RPMI8226 (cell line): Measurements from ENCODE around the gene ERC1.
"Not testable (repeated sequence)": the region's sequence is repeated elsewhere in the genome, so short reads cannot be mapped to it uniquely, and the experiment has no call there.

Experiments used
- DNase-seq: peaks from one replicate; pipeline ENCODE4 v3.0.0-alpha.2; 2015

ERC1 gene

DNA sequence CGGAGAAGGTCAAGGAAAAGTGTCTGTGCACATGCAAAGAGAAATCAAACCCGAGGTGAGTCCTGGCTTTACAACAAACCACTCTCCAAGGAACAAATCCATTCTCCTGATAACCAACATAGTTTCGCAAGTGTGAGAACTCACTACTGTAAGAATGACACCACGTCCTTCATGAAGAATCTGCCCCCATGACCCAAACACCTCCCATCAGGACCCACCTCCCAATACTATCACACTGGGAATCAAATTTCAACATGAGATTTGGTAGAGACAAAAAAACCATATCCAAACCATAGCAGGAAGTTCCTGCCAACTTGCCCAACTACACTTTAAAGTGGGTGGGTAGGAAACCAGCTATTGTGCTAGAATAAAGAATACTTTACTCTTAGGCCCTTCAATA is 2.4 kb upstream of the ERC1 start:
- no peak for DNase-seq

DNA sequence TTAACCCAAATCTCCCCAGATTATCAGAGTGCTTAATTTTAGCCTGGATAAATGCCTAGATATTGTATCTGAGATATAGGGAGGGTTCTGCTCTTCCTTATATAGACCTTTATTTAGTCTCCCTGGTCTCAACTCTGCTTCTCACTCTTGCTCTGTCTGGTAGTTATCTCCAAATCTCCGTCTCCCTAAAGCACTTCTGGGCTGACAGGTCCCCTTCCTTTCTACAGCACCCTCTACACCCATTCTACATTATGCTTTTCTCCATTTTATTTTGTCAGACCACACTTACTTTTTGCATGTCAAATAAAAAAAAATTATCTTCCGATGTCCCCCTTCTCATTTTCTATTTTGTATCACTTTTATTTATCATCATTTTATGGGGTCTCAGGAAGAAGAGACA is 2.0 kb upstream of the ERC1 start:
- no peak for DNase-seq

DNA sequence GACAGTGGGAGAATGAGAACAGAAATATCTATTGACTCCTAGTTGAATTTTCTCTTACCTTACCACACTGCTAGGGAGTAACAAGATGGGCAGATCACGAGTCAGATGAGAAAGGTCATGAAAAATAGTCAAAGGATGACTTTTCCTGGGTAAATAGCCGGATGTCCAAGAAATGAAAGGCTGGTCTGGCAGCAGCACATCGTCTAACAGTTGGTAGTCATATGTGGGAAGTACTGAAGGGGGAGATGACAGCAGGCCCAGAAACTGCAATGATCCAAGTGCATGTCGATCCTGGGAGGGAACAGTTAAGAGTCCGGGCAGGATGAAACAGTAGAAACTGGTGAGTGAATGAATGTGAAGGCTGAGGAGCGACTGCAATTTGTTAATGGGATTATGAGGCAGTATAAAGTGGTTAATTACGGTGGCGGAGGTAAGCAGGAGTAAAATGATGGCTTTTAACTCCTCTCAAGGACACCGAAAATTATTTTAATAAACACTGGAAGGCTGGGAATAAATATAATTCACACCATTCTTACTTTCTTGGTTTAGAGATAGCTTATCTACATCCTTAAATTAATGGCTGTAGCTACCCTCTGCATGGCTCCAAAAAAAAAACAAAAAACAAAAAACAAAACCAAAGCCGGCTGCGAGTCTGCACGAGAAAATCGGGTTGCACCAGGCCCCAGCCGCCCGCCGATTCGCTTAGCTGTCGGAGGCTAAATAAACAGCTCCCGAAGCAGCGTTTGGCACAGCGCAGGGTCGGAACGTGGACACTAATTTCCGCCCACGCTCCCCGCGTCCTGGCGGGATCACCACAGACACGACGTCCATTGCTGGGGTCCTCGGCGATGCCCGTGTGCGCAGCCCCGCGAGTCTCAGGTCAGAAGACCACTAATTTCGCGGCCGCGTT is 1.0 kb upstream of the ERC1 start:
- peak; percentile 70 for DNase-seq

DNA sequence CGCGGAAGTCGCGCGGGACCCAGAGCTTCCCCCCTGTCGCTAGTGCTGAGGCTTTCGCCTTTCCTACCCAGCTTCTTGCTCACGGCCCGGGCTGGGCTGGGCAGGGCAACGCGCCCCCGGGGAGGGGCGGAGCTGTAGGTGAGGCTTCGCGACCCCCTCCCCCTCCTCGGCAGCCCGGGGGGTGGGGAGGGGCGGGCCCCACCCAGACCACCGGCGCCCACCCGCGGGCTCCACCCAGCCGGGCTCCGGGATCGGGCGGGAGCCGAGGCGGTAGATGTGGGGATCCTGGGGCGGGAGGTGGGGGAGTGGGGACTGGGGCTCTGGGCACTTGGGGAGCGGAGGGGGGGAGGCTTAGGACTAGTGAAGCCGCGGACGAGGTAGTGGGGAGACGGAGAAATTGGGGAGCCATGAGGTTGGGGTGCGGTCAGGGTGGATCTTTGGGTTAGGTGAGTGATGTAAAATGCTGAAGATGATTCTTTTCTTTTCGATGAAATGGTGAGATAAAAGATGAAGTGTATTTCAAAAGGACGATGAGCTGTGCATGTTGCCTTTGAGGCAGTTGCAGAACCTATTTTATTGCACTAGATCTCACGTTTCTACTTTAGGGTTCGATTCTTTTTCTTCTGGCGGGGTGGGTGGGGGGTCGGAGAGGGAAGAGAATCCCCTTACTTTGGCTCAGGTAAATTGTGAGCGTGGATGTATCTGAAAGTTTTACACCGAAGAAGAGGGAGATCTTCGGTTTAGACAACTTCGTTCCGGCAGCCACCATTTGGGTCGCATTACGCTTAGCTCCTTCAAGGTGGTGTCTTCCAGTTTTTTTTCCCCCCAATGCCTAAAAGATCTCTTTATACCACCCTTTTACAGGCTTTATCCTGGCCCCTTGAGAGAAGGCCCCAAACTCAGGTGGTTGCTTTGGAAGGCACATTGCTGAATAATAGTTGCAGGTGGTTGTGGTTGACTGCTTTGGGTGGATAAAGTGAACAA is 619 bp downstream of the ERC1 start:
- no peak for DNase-seq

DNA sequence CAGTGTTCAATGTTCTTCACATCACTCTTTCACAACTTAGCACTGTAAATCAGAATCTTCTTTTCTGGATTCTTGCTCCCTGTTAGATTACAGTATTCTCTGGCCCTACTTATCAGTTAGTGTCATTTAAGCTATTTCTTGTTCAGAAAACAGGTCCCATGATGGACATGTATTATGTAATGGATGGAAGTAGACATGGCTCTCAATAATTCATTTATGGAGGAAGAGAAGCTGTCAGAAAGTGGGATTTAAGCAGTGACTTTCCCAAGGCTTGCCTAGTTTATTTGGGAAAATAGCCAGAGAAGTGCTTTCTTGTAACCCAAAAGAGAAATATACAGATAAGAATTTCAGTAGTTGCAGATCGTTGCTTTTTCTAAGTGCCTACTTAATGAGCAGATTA is 1.6 kb downstream of the ERC1 start:
- no peak for DNase-seq

DNA sequence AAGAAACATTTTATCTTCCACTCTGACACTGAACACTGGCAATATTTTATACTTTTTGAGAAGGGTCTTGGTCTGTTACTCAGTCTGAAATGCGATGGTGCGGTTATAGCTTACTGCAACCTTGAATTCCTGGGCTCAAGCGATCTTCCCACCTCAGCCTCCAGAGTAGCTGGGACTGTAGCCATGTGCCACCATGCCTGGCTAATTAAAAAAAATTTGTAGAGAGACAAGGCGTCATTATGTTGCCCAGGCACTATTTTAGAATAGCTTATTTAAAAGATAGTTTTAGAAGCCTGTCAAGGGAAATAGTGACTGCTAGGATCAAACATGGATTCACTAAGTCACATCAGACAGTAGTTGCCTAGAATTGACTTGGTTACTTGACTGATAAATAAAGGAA is 5.9 kb downstream of the ERC1 start:
- DNase-seq = no peak

DNA sequence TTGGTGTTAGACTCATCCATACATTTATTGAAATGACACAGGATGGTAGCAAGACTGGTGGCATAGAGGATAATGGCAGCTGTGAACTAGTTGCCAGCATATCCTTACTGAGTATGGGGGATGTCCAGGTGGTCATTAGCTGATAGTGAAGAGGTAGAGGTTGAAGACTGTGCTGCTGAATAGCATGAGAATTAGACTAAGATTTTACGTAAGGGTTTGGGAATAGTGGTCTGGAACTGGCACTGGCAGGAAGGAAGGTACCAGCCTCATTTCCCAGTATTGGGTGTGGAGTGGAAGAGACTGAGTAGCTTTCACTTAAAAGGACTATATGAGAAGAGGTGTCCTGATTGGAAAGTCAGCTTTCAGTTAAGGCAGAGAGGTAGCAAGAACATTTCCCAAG is 6.5 kb downstream of the ERC1 start:
- no peak for DNase-seq

DNA sequence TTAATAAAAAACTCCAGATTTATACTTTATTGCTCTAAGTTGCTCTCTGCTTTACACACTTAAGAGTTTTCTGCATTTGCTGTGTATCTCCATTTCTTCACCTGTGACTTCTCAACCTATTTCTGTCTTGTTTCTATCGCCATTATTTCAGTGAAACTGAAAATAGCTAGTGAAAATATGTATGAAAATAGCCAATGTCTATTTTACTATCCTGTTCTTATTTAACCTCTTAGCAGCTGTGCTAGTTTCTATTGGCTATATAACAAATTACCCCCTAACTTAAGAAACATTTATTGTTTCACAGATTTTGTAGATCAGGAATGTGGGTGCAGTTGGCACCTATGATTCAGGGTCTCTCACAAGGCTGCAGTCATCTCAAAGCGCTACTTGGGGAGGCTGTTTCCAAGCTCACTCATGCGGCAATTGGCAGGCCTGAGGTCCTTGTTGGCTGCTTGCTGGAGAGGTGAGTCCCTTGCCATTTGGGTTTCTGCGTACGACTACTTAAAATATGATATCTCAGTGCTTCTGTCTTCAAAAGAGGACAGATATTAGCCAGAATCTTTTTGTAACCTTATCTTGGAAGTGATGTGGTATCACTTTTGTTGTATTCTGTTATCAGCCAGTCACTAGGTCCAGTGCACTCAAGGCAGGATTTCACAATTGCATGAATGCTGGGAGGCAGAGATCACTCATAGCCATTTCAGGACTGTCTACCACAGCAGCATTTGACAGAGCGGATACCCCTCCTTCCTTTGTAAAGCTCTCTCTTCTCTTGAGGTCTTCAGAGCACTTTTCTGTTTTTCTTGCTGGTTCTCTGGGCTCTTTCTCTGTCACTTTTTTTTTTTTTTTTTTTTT is 7.2 kb downstream of the ERC1 start:
- DNase-seq = no peak

DNA sequence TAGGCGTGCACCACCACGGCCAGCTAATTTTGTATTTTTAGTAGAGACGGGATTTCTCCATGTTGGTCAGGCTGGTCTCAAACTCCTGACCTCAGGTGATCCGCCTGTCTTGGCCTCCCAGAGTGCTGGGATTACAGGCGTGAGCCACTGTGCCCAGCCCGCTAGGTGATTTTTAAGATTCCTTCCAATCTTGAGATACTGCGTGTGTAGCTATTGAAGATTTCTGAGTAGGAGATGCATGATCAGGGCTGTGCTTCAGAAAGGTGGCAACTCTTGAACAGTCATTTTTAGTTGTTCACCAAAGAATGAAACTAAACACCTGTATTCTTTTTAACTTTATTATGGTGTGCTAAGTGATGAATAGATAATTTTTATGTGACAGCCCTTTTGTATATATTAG is 8.7 kb downstream of the ERC1 start:
- DNase-seq = not testable (repeated sequence)

DNA sequence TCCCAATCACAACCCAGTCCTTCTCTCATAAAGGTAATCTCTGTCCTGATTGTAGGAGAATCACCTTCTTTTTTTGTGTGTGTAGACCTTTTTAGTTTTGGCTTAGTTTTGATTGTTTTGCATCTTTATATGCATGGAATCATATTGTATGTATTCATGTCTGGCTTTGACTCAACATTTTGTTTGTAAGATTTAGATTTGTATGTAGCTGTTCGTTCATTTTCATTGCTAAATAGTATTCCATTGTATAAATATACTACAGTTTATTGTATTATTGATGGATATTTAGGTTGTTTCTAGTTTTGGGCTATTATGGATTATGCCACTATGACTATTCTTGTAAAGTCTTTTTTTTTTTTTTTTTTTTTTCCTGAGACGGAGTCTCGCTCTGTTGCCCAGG is 10.5 kb downstream of the ERC1 start:
- DNase-seq = no peak

DNA sequence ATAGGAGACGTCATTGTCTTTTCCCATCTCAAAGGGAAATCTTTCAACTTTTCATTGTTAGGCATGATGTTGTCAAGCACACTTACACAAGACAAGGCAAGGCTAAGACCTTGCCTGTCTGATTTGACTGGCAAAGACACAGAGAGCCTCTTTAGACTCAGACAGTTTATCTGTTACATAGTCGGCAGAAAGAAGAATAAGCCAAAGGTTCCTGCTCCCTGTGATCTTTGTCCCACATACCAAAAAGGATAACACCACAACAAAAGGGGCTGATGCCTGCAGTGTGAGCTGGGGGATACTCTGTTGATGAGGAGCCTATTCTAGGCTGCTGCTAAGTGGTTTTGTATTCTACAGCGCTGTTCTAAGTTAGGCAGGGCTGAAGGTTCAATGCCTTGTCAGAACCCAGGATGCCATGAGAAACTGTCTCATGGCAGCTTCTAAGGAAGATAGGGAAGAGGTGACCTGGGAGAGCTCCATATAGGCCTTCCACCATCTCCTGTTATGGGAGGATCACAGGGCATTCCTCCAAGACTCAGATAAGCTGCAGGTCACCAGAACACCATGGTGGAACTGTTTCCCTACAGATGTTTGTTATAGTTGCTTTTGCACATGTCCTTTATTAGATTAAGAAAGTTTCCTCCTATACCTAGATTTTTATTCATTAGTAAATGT is 12.7 kb downstream of the ERC1 start:
- DNase-seq = no peak

DNA sequence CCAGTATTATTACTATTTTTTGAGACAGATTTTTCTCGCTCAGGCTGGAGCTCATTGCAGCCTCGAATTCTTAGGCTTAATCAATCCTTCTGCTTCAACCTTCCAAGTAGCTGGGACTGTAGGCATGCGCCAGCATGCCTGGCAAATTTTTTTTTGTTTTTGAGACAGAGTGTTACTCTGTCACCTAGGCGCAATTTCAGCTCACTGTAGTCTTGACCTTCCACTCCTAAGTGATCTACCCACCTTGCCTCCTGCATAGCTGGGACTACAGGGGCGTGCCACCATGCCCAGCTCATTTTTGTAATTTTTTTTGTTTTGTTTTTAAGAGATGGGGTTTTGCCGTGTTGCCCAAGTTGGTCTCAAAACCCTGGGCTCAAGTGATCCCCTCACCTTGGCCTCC is 15.2 kb downstream of the ERC1 start:
- DNase-seq = no peak

DNA sequence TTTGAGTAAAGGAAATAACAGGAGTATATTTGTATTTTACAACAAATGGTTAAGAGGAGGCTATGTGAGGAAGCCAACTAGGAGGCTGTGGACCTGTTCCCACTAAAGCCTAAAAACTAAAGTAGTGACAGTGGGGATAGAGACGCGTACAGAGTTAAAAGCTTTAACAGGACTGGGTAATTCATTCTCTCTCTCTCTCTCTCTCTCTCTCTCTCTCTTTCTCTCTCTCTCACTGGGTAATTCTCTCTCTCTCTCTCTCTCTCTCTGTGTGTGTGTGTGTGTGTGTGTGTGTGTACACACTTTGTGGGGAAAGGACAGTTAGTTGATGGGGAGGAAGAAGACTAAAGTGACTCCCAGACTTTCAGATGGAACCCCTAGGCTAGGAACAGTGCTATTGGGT is 16.3 kb downstream of the ERC1 start:
- no peak for DNase-seq

DNA sequence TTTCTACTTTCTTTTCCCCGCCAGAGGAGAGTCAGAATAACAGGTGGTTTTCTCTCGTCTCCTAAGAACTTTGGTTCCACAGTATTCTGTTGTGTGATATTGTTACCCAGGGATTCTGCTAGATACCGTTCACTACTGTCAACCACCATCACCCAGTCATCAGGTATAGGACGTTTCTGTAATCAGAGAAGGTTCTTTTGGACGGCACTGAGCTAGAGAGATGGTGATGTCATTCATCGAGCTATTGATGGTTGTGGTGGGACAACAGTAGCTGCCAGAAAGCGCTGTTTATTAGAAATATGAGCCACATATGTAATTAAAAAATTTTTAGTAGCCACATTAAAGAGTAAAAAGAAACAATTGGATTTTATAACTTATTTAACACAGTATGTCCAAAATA is 17.0 kb downstream of the ERC1 start:
- DNase-seq = no peak

DNA sequence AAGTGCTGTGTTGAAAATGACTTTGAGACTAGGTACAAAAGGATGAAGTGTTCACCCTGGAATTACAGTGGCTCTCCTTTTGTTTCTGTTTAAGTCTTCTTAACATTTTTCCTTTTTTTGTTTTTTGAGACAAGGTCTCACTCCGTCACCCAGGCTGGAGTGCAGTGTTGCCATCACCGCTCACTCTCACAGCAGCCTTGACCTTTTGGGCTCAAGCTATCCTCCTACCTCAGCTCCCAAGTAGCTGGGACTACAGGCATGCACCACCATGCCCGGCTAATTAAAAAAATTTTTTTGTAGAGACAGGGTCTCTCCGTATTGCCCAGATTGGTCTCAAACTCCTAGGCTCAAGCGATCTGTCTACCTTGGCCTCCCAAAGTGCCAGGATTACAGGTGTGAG is 20.1 kb downstream of the ERC1 start:
- no peak for DNase-seq

DNA sequence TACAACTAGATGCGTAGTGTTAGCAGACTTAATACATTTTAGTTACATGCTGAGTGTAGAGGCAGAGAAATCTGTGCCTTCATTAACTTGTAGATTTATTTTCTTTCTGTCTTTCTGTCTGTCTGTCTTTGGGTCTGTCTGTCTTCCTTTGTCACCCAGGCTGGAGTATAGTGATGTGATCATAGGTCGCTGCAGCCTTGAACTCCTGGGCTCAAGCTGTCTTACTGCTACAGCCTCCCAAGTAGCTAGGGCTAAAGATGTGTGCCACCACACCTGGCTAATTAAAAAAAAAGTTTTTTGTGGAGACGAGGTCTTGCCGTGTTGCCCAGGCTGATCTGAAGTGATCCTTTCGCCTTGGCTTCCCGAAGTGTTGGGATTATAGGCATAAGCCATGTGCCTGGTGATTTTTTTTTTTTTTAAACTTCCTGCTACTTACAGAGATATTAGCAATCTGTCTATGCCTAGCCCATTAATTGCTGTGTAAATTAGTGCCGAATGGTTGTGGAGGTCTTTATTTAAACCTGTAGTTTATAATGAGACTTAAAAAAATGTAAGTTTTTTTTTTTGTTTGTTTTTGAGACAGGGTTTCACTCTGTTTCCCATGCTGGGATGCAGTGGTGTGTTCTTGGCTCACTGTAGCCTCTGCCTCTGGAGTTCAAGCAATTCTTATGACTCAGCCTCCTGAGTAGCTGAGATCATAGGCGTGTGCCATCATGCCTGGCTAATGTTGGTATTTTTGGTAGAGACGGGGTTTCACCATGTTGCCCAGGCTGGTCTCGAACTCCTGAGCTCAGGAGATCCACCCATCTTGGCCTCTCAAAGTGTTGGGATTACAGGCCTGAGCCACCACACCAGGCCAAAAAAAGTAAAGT is 22.8 kb downstream of the ERC1 start:
- DNase-seq = no peak

DNA sequence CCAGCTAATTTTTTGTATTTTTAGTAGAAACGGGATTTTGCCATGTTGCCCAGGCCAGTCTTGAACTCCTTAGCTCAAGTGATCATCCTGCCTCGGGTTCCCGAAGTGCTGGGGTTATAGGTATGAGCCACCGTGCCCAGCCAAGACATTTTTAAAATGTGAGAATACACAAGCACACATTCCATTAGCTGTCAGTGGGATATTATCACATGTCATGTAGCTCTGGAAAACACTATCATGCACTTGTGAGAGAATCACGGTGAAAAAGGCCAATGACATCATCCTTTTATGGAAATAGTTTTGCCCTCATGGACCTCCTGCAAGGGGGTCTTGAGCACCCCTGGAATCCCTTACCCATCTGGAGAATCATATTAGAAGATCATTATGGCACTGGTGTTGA is 28.3 kb downstream of the ERC1 start:
- no peak for DNase-seq

DNA sequence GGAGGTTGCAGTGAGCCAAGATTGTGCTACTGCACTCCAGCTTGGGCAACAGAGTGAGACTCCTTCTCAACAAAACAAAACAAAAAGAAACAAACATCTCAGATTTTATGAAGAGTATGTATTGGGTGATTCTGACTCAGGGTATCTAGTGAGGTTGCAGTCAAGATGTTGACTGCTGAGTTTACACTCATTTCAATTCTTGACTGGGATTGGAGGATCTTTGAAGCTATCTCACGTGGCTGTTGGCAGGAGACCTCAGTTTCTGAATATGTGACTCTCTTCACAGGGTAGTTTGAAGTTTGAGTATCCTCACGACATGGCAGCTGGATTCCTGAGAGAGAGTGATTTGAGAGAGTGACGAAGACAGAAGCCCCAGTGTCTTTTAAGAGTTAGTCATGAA is 29.4 kb downstream of the ERC1 start:
- no peak for DNase-seq

DNA sequence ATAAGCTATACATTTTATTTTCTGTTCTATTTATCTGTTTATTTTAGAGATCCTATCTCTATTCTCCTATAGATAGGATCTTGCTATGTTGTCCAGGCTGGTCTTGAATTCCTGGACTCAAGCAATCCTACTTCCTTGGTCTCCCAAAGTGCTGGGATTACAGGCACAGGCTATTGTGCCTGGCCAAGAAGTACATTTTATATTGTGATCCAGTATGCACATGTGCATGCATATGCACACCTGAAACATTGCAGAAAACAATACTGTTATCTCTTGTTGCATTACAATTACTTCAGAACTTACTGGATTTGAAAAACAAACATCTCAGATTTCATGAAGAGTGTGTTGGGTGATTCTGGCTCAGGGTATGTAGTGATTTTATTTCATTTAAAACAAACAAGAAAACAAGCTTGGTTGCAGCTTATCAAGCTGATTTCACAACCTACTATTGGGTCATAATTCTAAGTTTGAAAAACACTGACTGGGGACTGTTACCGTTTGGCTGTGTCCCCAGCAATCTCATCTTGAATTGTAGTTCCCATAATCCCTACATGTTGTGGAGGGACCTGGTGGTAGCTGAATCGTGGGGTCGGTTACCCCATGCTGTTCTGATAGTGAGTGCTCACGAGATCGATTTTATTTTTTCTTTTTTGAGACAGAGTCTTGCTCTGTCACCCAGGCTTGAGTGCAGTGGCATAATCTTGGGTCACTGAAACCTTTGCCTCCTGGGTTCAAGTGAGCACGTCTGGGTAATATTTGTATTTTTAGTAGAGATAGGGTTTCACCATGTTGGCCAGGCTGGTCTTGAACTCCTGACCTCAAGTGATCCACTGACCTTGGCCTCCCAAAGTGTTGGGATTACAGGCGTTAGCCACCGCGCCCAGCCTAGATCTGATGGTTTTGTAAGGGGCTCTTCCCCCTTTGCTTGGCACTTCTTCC is 31.3 kb downstream of the ERC1 start:
- no peak for DNase-seq

DNA sequence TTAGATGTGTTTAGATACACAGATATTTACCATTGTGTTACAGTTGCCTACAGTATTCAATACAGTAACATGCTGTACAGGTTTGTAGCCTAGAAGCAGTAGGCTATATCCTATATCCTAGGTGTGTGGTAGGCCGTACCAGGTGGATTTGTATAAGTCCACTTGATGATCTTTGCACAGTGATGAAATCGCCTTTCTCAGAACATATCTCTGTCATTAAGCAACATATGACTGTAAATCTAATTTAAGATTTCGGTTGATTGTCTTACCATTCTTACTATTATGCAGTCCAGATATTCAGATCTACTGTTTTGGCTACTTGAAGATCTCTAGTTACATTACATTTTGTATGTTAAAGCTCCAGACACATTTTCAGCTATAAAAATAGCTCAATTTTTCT is 39.8 kb downstream of the ERC1 start:
- no peak for DNase-seq
